Measurements from ENCODE around the gene AP2A2.
A peak's percentile ranks its signal among the peaks of the same experiment; 100 is the strongest.

The AP2A2 gene

GRCh38 chr11:1055990-1056771, 130.5 kb downstream of the AP2A2 start:
- no peak overlapping the region for H3K4me3 ChIP-seq (ENCODE audit: low read depth, low read length)
- no peak for TF ChIP-seq CTCF (IDR thresholded peaks at IDR 0.05; ENCODE audit: low read depth, low read length)
- DNase-seq (ENCODE audit: low read depth, low spot score) = no peak
- in situ Hi-C loops (cut with HindIII; ENCODE audit: low sequenced_read_pairs) = no loop called here

- in situ Hi-C loops (cut with HindIII; ENCODE audit: low sequenced_read_pairs) = no loop called here
Observed at GRCh38 chr11:1057806-1058205, 132.1 kb downstream of the AP2A2 start.

GRCh38 chr11:1059759-1060158, 134.1 kb downstream of the AP2A2 start:
- H3K4me3 ChIP-seq (ENCODE audit: low read depth, low read length) = no peak overlapping the region
- TF ChIP-seq CTCF (IDR thresholded peaks at IDR 0.05; ENCODE audit: low read depth, low read length) = no peak
- DNase-seq (ENCODE audit: low read depth, low spot score) = no peak
- in situ Hi-C loops (cut with HindIII; ENCODE audit: low sequenced_read_pairs) = no loop called here

More at GRCh38 chr11:1057806-1058205, 132.1 kb downstream of the AP2A2 start:
- no peak for DNase-seq (ENCODE audit: low read depth, low spot score)
- H3K4me3 ChIP-seq (ENCODE audit: low read depth, low read length) = no peak overlapping the region
- no peak for TF ChIP-seq CTCF (IDR thresholded peaks at IDR 0.05; ENCODE audit: low read depth, low read length)

GRCh38 chr11:1060410-1060809, 134.7 kb downstream of the AP2A2 start:
- TF ChIP-seq CTCF (IDR thresholded peaks at IDR 0.05; ENCODE audit: low read depth, low read length) = no peak
- no peak for DNase-seq (ENCODE audit: low read depth, low spot score)
- in situ Hi-C loops (cut with HindIII; ENCODE audit: low sequenced_read_pairs) = no loop called here
- H3K4me3 ChIP-seq (ENCODE audit: low read depth, low read length) = no peak overlapping the region

- no peak overlapping the region for H3K4me3 ChIP-seq (ENCODE audit: low read depth, low read length)
- in situ Hi-C loops (cut with HindIII; ENCODE audit: low sequenced_read_pairs) = no loop called here
- peak; percentile 19 for DNase-seq (ENCODE audit: low read depth, low spot score)
- TF ChIP-seq CTCF (IDR thresholded peaks at IDR 0.05; ENCODE audit: low read depth, low read length) = no peak
Observed at GRCh38 chr11:1060852-1061616, 135.4 kb downstream of the AP2A2 start.

All from astrocyte of the spinal cord (primary cell).